ENCODE measurements around the gene RAD18. TPM values are rescaled to one million over a fixed set of nuclear protein-coding genes. Genes with fewer than 3 reads are reported as not detected.

The RAD18 gene
- total RNA-seq, 1 donor from 2014 or later = 6.0 TPM

DNA sequence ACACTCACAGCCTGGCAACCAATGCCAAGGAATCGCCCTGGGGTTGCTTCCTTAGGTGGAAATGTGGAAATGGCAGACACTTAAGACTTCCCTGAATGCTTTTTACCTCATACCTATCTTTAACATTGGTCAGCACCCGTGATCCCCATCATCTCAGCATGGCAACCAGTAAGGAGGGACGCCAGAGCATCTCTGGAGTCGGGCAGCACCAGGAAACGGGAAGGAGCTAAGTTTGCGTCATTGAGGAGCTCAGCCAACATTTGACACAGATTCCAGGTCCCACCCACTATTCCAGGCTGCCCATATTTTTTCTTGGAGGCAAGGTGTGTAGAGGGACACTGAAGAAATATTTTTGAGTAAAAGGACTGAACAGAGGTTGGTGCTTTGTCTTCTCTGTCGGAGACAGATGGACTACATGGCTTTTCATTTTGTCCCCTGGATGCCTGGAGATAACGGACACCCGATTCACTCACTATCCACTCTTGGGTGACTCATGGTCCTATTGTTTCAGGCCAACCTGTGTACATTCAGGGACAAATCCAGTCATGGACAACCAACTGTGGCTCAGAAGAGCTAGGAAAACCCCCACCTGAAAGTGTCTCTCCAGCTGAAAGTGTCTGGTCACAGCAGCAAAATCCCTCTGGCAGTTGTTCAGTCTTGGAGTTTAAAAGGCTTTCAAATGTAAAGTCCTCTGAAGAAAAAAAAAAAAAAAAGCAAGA is 123.5 kb downstream of the RAD18 start:
- DNase-seq (ENCODE audit: low read depth) (no peak), FAIRE-seq (no peak)
- H3K79me2 ChIP-seq (ENCODE audit: insufficient read depth, low read length) = no peaks in the 10 kb centered on the region
- no peaks in the 10 kb centered on the region for H3K27me3 Mint-ChIP-seq (ENCODE audit: low read depth, unreplicated experiment)
- H3K4me3 Mint-ChIP-seq (ENCODE audit: unreplicated experiment) = no peak overlapping the region
- peaks cover 4% of the 10 kb centered on the region for H3K36me3 Mint-ChIP-seq (ENCODE audit: low read depth, unreplicated experiment)
- H4K20me1 ChIP-seq (ENCODE audit: insufficient read depth, low read length) = no peaks in the 10 kb centered on the region
- H3K4me1 Mint-ChIP-seq (ENCODE audit: low read depth, unreplicated experiment) = peaks cover 10% of the 10 kb centered on the region
- H2AFZ ChIP-seq (ENCODE audit: low read depth, low read length) = no peak overlapping the region
- peak overlapping the region; percentile 44 for H3K27ac ChIP-seq (ENCODE audit: low read depth, low read length)
- no peak for TF ChIP-seq EZH2 (IDR thresholded peaks at IDR 0.05; ENCODE audit: insufficient read depth, low read length)
- TF ChIP-seq, protein P1, sequence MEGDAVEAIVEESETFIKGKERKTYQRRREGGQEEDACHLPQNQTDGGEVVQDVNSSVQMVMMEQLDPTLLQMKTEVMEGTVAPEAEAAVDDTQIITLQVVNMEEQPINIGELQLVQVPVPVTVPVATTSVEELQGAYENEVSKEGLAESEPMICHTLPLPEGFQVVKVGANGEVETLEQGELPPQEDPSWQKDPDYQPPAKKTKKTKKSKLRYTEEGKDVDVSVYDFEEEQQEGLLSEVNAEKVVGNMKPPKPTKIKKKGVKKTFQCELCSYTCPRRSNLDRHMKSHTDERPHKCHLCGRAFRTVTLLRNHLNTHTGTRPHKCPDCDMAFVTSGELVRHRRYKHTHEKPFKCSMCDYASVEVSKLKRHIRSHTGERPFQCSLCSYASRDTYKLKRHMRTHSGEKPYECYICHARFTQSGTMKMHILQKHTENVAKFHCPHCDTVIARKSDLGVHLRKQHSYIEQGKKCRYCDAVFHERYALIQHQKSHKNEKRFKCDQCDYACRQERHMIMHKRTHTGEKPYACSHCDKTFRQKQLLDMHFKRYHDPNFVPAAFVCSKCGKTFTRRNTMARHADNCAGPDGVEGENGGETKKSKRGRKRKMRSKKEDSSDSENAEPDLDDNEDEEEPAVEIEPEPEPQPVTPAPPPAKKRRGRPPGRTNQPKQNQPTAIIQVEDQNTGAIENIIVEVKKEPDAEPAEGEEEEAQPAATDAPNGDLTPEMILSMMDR (IDR thresholded peaks at IDR 0.05; ENCODE audit: insufficient read depth, low read depth, low read length) = no peak
- no peaks in the 10 kb centered on the region for H3K9me3 ChIP-seq (ENCODE audit: insufficient read depth, low read depth, low read length)
- peaks cover 27% of the 10 kb centered on the region for H3K4me1 ChIP-seq (ENCODE audit: insufficient read depth, low read length)
- no peak overlapping the region for H3K4me3 ChIP-seq (ENCODE audit: insufficient read depth, low read depth, low read length)
- no peaks in the 10 kb centered on the region for H3K36me3 ChIP-seq (ENCODE audit: insufficient read depth, low read length)
- no peaks in the 10 kb centered on the region for H3K27me3 ChIP-seq (ENCODE audit: insufficient read depth, low read length)
- H3K9ac ChIP-seq (ENCODE audit: low read length) = peak overlapping the region; percentile 17
- peak overlapping the region; percentile 17 for H3K4me2 ChIP-seq (ENCODE audit: low read length)
- no peak overlapping the region for H3K27ac Mint-ChIP-seq (ENCODE audit: unreplicated experiment)
- no peaks in the 10 kb centered on the region for H3K9me3 Mint-ChIP-seq (ENCODE audit: unreplicated experiment)

DNA sequence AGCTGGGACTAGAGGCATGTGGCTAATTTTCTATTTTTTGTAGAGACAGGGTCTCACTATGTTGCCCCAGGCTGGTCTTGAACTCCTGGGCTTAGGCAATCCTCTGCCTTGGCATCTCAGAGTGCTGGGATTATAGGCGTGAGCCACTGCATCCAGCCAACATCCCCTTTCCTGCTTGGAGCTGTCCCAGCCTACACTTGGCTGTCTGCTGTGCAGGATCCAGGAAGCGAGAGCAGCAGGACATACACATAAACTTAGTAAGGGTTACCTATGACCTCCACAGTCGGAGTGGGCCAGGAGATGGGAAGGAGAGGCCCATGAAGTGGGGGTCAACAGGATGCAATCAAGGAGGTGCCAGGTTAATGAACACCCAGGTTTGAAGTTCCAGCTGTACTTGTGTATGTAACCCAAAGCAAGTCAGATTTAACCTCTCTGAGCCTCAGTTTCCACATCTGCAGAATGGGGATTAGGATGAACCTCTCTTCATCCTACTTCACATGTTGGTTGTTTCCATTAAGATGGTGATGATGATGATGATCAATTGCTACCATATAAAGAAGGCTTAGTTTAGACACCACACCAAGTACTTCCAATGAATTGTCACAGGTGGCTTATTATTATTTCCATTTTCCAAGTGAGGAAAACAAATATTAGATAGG is 124.4 kb downstream of the RAD18 start:
- Mint-ChIP-seq H3K27ac (ENCODE audit: unreplicated experiment) (no peak overlapping the region), H3K4me1 (ENCODE audit: low read depth, unreplicated experiment) (peaks cover 10% of the 10 kb centered on the region), H3K27me3 (ENCODE audit: low read depth, unreplicated experiment) (no peaks in the 10 kb centered on the region), H3K36me3 (ENCODE audit: low read depth, unreplicated experiment) (peaks cover 4% of the 10 kb centered on the region), H3K4me3 (ENCODE audit: unreplicated experiment) (no peak overlapping the region), H3K9me3 (ENCODE audit: unreplicated experiment) (no peaks in the 10 kb centered on the region)
- DNase-seq (ENCODE audit: low read depth) = no peak
- Histone ChIP-seq H3K36me3 (ENCODE audit: insufficient read depth, low read length) (no peaks in the 10 kb centered on the region), H3K4me1 (ENCODE audit: insufficient read depth, low read length) (peaks cover 27% of the 10 kb centered on the region), H3K79me2 (ENCODE audit: insufficient read depth, low read length) (no peaks in the 10 kb centered on the region), H3K27me3 (ENCODE audit: insufficient read depth, low read length) (no peaks in the 10 kb centered on the region), H3K9ac (ENCODE audit: low read length) (no peak overlapping the region), H3K27ac (ENCODE audit: low read depth, low read length) (no peak overlapping the region), H3K4me3 (ENCODE audit: insufficient read depth, low read depth, low read length) (no peak overlapping the region), H3K9me3 (ENCODE audit: insufficient read depth, low read depth, low read length) (no peaks in the 10 kb centered on the region), H4K20me1 (ENCODE audit: insufficient read depth, low read length) (no peaks in the 10 kb centered on the region), H2AFZ (ENCODE audit: low read depth, low read length) (no peak overlapping the region), H3K4me2 (ENCODE audit: low read length) (no peak overlapping the region)
- TF ChIP-seq, protein P1 (IDR thresholded peaks at IDR 0.05; ENCODE audit: insufficient read depth, low read depth, low read length) = no peak
- TF ChIP-seq EZH2 (IDR thresholded peaks at IDR 0.05; ENCODE audit: insufficient read depth, low read length) = no peak
- FAIRE-seq = no peak

DNA sequence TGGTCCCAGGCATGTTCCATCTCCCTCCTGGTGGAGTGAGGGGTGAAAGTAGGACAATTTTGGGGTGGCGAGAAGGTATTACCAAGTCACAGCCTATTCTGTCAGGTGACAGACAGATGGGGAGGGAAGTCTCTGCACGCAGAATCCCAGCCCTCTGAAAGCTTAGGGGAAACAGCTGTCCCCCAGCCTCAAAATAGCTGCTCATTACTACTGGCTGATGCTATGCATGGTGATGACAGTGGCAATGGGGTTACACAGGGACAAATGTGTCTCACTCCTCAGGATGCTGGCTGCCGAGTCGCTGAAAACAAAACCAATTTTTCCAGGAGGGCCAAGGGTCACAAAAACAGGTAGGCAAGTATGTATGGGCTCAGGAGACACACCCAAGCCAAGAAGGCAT is 125.0 kb downstream of the RAD18 start:
- Histone ChIP-seq H3K4me2 (ENCODE audit: low read length) (no peak overlapping the region), H3K27ac (ENCODE audit: low read depth, low read length) (no peak overlapping the region), H2AFZ (ENCODE audit: low read depth, low read length) (no peak overlapping the region), H3K27me3 (ENCODE audit: insufficient read depth, low read length) (no peaks in the 10 kb centered on the region), H3K79me2 (ENCODE audit: insufficient read depth, low read length) (no peaks in the 10 kb centered on the region), H3K9me3 (ENCODE audit: insufficient read depth, low read depth, low read length) (no peaks in the 10 kb centered on the region), H3K36me3 (ENCODE audit: insufficient read depth, low read length) (no peaks in the 10 kb centered on the region), H3K4me3 (ENCODE audit: insufficient read depth, low read depth, low read length) (no peak overlapping the region), H3K4me1 (ENCODE audit: insufficient read depth, low read length) (peaks cover 27% of the 10 kb centered on the region), H4K20me1 (ENCODE audit: insufficient read depth, low read length) (no peaks in the 10 kb centered on the region), H3K9ac (ENCODE audit: low read length) (no peak overlapping the region)
- FAIRE-seq (no peak), DNase-seq (ENCODE audit: low read depth) (no peak)
- Mint-ChIP-seq H3K9me3 (ENCODE audit: unreplicated experiment) (no peaks in the 10 kb centered on the region), H3K27ac (ENCODE audit: unreplicated experiment) (no peak overlapping the region), H3K4me1 (ENCODE audit: low read depth, unreplicated experiment) (peaks cover 10% of the 10 kb centered on the region), H3K27me3 (ENCODE audit: low read depth, unreplicated experiment) (no peaks in the 10 kb centered on the region), H3K36me3 (ENCODE audit: low read depth, unreplicated experiment) (peaks cover 4% of the 10 kb centered on the region), H3K4me3 (ENCODE audit: unreplicated experiment) (no peak overlapping the region)
- TF ChIP-seq, protein P1 (IDR thresholded peaks at IDR 0.05; ENCODE audit: insufficient read depth, low read depth, low read length) = no peak
- no peak for TF ChIP-seq EZH2 (IDR thresholded peaks at IDR 0.05; ENCODE audit: insufficient read depth, low read length)

Measured in astrocyte (in vitro differentiated cells and primary cell).